HepG2 (cell line): ENCODE results near the gene ADGRD1. TPM values are rescaled to one million over a fixed set of nuclear protein-coding genes. Genes with fewer than 3 reads are reported as not detected.

Experiments
- ATAC-seq: fragments of 200-7000 bp; cut with Tn5 transposase; 3 replicates; pipeline ENCODE4 v1.9.1; 2020; ENCODE audit warnings: mild to moderate bottlenecking, moderate library complexity
- BruUV-seq: library from RNA; stranded (reverse); fragments of 400-500 nt; replicated peaks from 2 replicates; lab custom pipeline; 2021; lab: Mats Ljungman, UMichigan
- CTCF ChIA-PET: fragments of 300-600 bp; formaldehyde crosslinking; extraction: SDS; loops from one replicate; lab custom pipeline; 2021; ENCODE audit warnings: low total read pairs, inconsistent platforms, low intra/inter-chr PET ratio; lab: Yijun Ruan, JAX
- POLR2A ChIA-PET: fragments of 350-600 bp; sonication (Branson Sonifier 250); formaldehyde crosslinking; loops from one replicate; lab custom pipeline; 2020; ENCODE audit warnings: antibody characterized with exemption, inconsistent platforms; lab: Yijun Ruan, JAX
- DNase-seq: peaks from one replicate; pipeline ENCODE4 v3.0.0-alpha.2; 2015; ENCODE audit warnings: low spot score
- FAIRE-seq: peaks from 3 replicates; lab custom pipeline; 2011; peaks lifted over from hg19 to GRCh38; lab: Jason Lieb, UNC
- H2AFZ ChIP-seq: one replicate; pipeline ENCODE4 v1.6.1; 2011; ENCODE audit warnings: low read length, inconsistent platforms
- H3K27ac ChIP-seq: fragments of 300-600 bp; 3 replicates; pipeline ENCODE4 v1.8.0; 2011; ENCODE audit warnings: mixed run types, mild to moderate bottlenecking, mixed read lengths, low read length, inconsistent platforms; ENCODE audit not compliant: insufficient read depth; ENCODE audit errors: extremely low read length
- H3K27me3 ChIP-seq, 2 experiments: fragments of 200-600 bp in 1 of 2; 2 replicates in 1 of 2; 3 replicates in 1 of 2; pipeline versions ENCODE4 v1.6.0 to v1.8.0; 2011; ENCODE audit warnings: low read length in 2 of 2, mild to moderate bottlenecking in 2 of 2, moderate library complexity in 2 of 2, inconsistent platforms in 1 of 2; ENCODE audit not compliant: insufficient read depth in 2 of 2, control insufficient read depth in 1 of 2
- H3K36me3 ChIP-seq, 2 experiments: fragments of 200-600 bp in 1 of 2; replicated peaks in 1 of 2; 2 replicates in 1 of 2; 3 replicates in 1 of 2; pipeline versions ENCODE4 v1.5.1 to v1.8.0; 2011; ENCODE audit warnings: low read length in 2 of 2, inconsistent platforms in 1 of 2; ENCODE audit not compliant: insufficient read depth in 2 of 2, control insufficient read depth in 1 of 2
- H3K4me1 ChIP-seq: 2 replicates; pipeline ENCODE4 v1.5.1; 2012; ENCODE audit warnings: low read length, inconsistent platforms; ENCODE audit not compliant: insufficient read depth
- H3K4me2 ChIP-seq: 2 replicates; pipeline ENCODE4 v1.6.0; 2011; ENCODE audit warnings: low read depth, low read length, inconsistent platforms
- H3K4me3 ChIP-seq, 3 experiments: fragments of 200-600 bp in 1 of 3; sonication (generic), shearing (Covaris generic) in 1 of 3; replicated peaks in 1 of 3; 2 replicates each; pipeline ENCODE4 v1.5.1; 2011 to 2016; ENCODE audit warnings: low read length in 3 of 3, inconsistent platforms in 2 of 3, low read depth in 2 of 3, mild to moderate bottlenecking in 2 of 3, control low read depth in 1 of 3, mixed read lengths in 1 of 3; ENCODE audit not compliant: insufficient read depth in 1 of 3
- H3K79me2 ChIP-seq: one replicate; pipeline ENCODE4 v1.6.1; 2011; ENCODE audit warnings: low read length, inconsistent platforms; ENCODE audit not compliant: insufficient read depth
- H3K9ac ChIP-seq: 2 replicates; pipeline ENCODE4 v1.6.0; 2011; ENCODE audit warnings: mild to moderate bottlenecking, low read depth, low read length, inconsistent platforms; ENCODE audit not compliant: insufficient read depth
- H3K9me3 ChIP-seq: 2 replicates; pipeline ENCODE4 v1.5.1; 2012; ENCODE audit warnings: mild to moderate bottlenecking, low read length
- H4K20me1 ChIP-seq: 2 replicates; pipeline ENCODE4 v1.6.0; 2011; ENCODE audit warnings: inconsistent platforms, mild to moderate bottlenecking, low read length, moderate library complexity; ENCODE audit not compliant: insufficient read depth
- CBFB ChIP-seq: sonication (generic); formaldehyde crosslinking; IDR thresholded peaks from 2 replicates; pipeline ENCODE4 v1.4.0; 2020; ENCODE audit warnings: missing genetic modification reagents
- FOXA3 ChIP-seq: IDR thresholded peaks from 2 replicates; pipeline ENCODE4 v1.6.1; 2016; ENCODE audit warnings: missing genetic modification reagents, missing compliant biosample characterization
- KDM3A ChIP-seq: IDR thresholded peaks from 2 replicates; pipeline ENCODE4 v1.6.1; 2018; ENCODE audit warnings: low read depth, missing compliant biosample characterization
- MAX ChIP-seq: IDR thresholded peaks from 2 replicates; pipeline ENCODE4 v1.6.1; 2012; ENCODE audit warnings: inconsistent platforms
- MYC ChIP-seq: sonication (generic); formaldehyde crosslinking; IDR thresholded peaks from 2 replicates; pipeline ENCODE4 v1.9.0; 2021; ENCODE audit warnings: missing genetic modification reagents, borderline replicate concordance
- PATZ1 ChIP-seq: sonication (generic); formaldehyde crosslinking; IDR thresholded peaks from 2 replicates; pipeline ENCODE4 v1.4.0; 2020; ENCODE audit warnings: missing genetic modification reagents
- RAD21 ChIP-seq: fragments of 450-650 bp; formaldehyde crosslinking; IDR thresholded peaks from 2 replicates; pipeline ENCODE4 v1.5.0; 2020; ENCODE audit warnings: mild to moderate bottlenecking
- SALL1 ChIP-seq: sonication (generic); formaldehyde crosslinking; IDR thresholded peaks from 2 replicates; pipeline ENCODE4 v1.8.0; 2022; ENCODE audit warnings: mild to moderate bottlenecking, missing genetic modification reagents
- SP4 ChIP-seq: sonication (generic); formaldehyde crosslinking; IDR thresholded peaks from 2 replicates; pipeline ENCODE4 v1.8.1; 2023; ENCODE audit warnings: mild to moderate bottlenecking, missing genetic modification reagents
- TARDBP ChIP-seq: sonication (generic); formaldehyde crosslinking; IDR thresholded peaks from 2 replicates; pipeline ENCODE4 v1.8.0; 2022; ENCODE audit warnings: mild to moderate bottlenecking, missing genetic modification reagents
- XRCC5 ChIP-seq: fragments of 200-400 bp; formaldehyde crosslinking; optimal IDR thresholded peaks from 2 replicates; pipeline ENCODE3; 2017; ENCODE audit warnings: mild to moderate bottlenecking, low read length
- ZFX ChIP-seq: sonication (generic); formaldehyde crosslinking; IDR thresholded peaks from 2 replicates; pipeline ENCODE4 v1.4.0; 2020; ENCODE audit warnings: mild to moderate bottlenecking, low read depth, missing genetic modification reagents, moderate library complexity
- ZNF17 ChIP-seq: sonication (generic); formaldehyde crosslinking; IDR thresholded peaks from 2 replicates; pipeline ENCODE4 v1.5.0; 2020; ENCODE audit warnings: mild to moderate bottlenecking, missing genetic modification reagents
- ZNF34 ChIP-seq: sonication (generic); formaldehyde crosslinking; IDR thresholded peaks from 2 replicates; pipeline ENCODE4 v1.4.0; 2020; ENCODE audit warnings: mild to moderate bottlenecking, missing genetic modification reagents, borderline replicate concordance
- ZNF350 ChIP-seq: sonication (generic); formaldehyde crosslinking; IDR thresholded peaks from 2 replicates; pipeline ENCODE4 v1.4.0; 2020; ENCODE audit warnings: mild to moderate bottlenecking, low read depth, missing genetic modification reagents, borderline replicate concordance
- ZNF432 ChIP-seq: sonication (generic); formaldehyde crosslinking; IDR thresholded peaks from 2 replicates; pipeline ENCODE4 v1.5.0; 2020; ENCODE audit warnings: missing genetic modification reagents, mild to moderate bottlenecking, borderline replicate concordance
- ZNF660 ChIP-seq: sonication (generic); formaldehyde crosslinking; IDR thresholded peaks from 2 replicates; pipeline ENCODE4 v1.5.1; 2020; ENCODE audit warnings: mild to moderate bottlenecking, low read depth, missing genetic modification reagents, borderline replicate concordance
- ZNF761 ChIP-seq: sonication (generic); formaldehyde crosslinking; conservative IDR thresholded peaks from 2 replicates; pipeline ENCODE4 v1.4.0; 2020; ENCODE audit warnings: mild to moderate bottlenecking, missing genetic modification reagents
- ZNF788 ChIP-seq: sonication (generic); formaldehyde crosslinking; IDR thresholded peaks from 2 replicates; pipeline ENCODE4 v1.5.0; 2020; ENCODE audit warnings: mild to moderate bottlenecking, missing genetic modification reagents, borderline replicate concordance
- ZSCAN9 ChIP-seq: IDR thresholded peaks from 2 replicates; pipeline ENCODE4 v1.6.1; 2016; ENCODE audit warnings: borderline replicate concordance
- WGBS: methylation state at CpG from one replicate; pipeline ENCODE4 v1.1.6; 2017; ENCODE audit warnings: low lambda C conversion rate; 5-methylcytosine and 5-hydroxymethylcytosine counted together
- in situ Hi-C: cut with HindIII; loops from 2 replicates; pipeline ENCODE4 v1.10.0; 2017; ENCODE audit warnings: low pct_unique_long_range_greater_than_20kb; ENCODE audit not compliant: extremely low pct_ligation_motif_present
- intact Hi-C: fragments of 100-400 bp; cut with micrococcal nuclease; formaldehyde crosslinking; loops from one replicate; pipeline ENCODE4 v1.10.0; 2022; ENCODE audit not compliant: unreplicated experiment
- polyA plus RNA-seq, 8 experiments: library from polyadenylated mRNA; depleted of rRNA in 3 of 8; stranded (reverse) in 7 of 8; unstranded in 1 of 8; fragments of >200 nt; fragmentation: Illumina TruSeq in 4 of 8; extraction: Trizol in 4 of 8; gene quantifications; 2 replicates each; pipeline versions ENCODE4 v1.2.1 to v1.2.3, GENCODE V29; 2011 to 2016; ENCODE audit warnings: low read depth in 4 of 8, missing spikeins in 1 of 8, mixed read lengths in 1 of 8; ENCODE audit not compliant: insufficient read depth in 1 of 8
- total RNA-seq, 5 experiments: library from RNA; depleted of rRNA; stranded (reverse); fragments of >200 nt; fragmentation: Illumina TruSeq; extraction: Trizol; gene quantifications; 2 replicates each; pipeline ENCODE4 v1.2.3, GENCODE V29; 2016; ENCODE audit warnings: low read depth in 1 of 5
- TF ChIP-seq, protein P1 (sequence below): sonication (generic); formaldehyde crosslinking; IDR thresholded peaks from 2 replicates; pipeline ENCODE4 v1.4.0; 2020; ENCODE audit warnings: missing genetic modification reagents

Gene ADGRD1
- total and polyA plus RNA-seq, 2 of the 13 experiments (the other 11 are each of a cell fraction or from before 2014, with no cell fraction given): 0.46 to 12.4 TPM

GRCh38 chr12:131104463-131105350, 151.0 kb downstream of the ADGRD1 start:
- Histone ChIP-seq H3K9ac (no peak overlapping the region), H3K79me2 (no peaks in the 10 kb centered on the region), H2AFZ (no peak overlapping the region), H3K4me2 (peak overlapping the region; percentile 38; the same call in 1 of the 2 replicates), H3K36me3 (no peaks in the 10 kb centered on the region), H3K27ac (no peak overlapping the region), H3K4me1 (peaks cover 6% of the 10 kb centered on the region; the same call in 1 of the 2 replicates), H3K9me3 (no peaks in the 10 kb centered on the region), H3K27me3 (peaks cover 0 to 1% of the 10 kb centered on the region in 2 experiments; a peak in 1 of 5 replicates), H4K20me1 (no peaks in the 10 kb centered on the region), H3K4me3 (peak overlapping the region in 1 of 3 experiments; percentile 11; a peak in 1 of 6 replicates)
- BruUV-seq: no TSS peak
- POLR2A ChIA-PET: no interaction called here
- in situ Hi-C loops (loop anchor here (10.0 to 25.0 kb wide), 2 partner anchors 350 to 733 kb away; partner anchors contain the start of gene MMP17), intact Hi-C loops (loop anchor here (1.0 to 10.0 kb wide), 2 partner anchors 28 to 730 kb away; no protein-coding TSS in a partner anchor)
- CTCF ChIA-PET: interaction anchor here (0.6 to 2.2 kb wide), 3 partner anchors 28 to 278 kb away, joined by 3 to 13 read pairs (median 9); no protein-coding TSS in a partner anchor
- FAIRE-seq (peak; percentile 32), DNase-seq (peak; percentile 50), ATAC-seq (peak; percentile 99)
- 34% methylated on average over 27 of the region's 32 CpGs for WGBS
- TF ChIP-seq XRCC5: peak; percentile 75
- peak; percentile 73 for TF ChIP-seq SALL1 (CRISPR knock-in tag)
- TF ChIP-seq KDM3A (CRISPR knock-in tag): 0 out of 2 replicates have a peak, but pooled peaks have one; percentile 18
- TF ChIP-seq MAX: peak; percentile 46; the same call in 1 of the 2 replicates
- TF ChIP-seq ZNF761 (CRISPR knock-in tag): 0 out of 2 replicates have a peak, but pooled peaks have one; percentile 42
- no peak for TF ChIP-seq ZNF660
- TF ChIP-seq ZNF17: no peak
- TF ChIP-seq CBFB (CRISPR knock-in tag): peak; percentile 46; the same call in 1 of the 2 replicates
- TF ChIP-seq ZSCAN9: no peak
- 0 out of 2 replicates have a peak, but pooled peaks have one; percentile 23 for TF ChIP-seq FOXA3
- TF ChIP-seq ZNF432 (CRISPR knock-in tag): no peak
- TF ChIP-seq ZFX (CRISPR knock-in tag): peak; percentile 70
- TF ChIP-seq MYC (CRISPR knock-in tag): 0 out of 2 replicates have a peak, but pooled peaks have one; percentile 50
- no peak for TF ChIP-seq SP4
- TF ChIP-seq TARDBP (CRISPR knock-in tag): 0 out of 2 replicates have a peak, but pooled peaks have one; percentile 21
- TF ChIP-seq ZNF34 (CRISPR knock-in tag): no peak
- TF ChIP-seq PATZ1 (CRISPR knock-in tag): 0 out of 2 replicates have a peak, but pooled peaks have one; percentile 14
- 0 out of 2 replicates have a peak, but pooled peaks have one; percentile 50 for TF ChIP-seq ZNF788 (CRISPR knock-in tag)
- TF ChIP-seq RAD21 (CRISPR knock-in tag): peak; percentile 92
- no peak for TF ChIP-seq ZNF350 (CRISPR knock-in tag)
- TF ChIP-seq, protein P1, sequence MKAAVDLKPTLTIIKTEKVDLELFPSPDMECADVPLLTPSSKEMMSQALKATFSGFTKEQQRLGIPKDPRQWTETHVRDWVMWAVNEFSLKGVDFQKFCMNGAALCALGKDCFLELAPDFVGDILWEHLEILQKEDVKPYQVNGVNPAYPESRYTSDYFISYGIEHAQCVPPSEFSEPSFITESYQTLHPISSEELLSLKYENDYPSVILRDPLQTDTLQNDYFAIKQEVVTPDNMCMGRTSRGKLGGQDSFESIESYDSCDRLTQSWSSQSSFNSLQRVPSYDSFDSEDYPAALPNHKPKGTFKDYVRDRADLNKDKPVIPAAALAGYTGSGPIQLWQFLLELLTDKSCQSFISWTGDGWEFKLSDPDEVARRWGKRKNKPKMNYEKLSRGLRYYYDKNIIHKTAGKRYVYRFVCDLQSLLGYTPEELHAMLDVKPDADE (CRISPR knock-in tag): no peak
